C4-2B (cell line): ENCODE measurements around the gene SCAI.
A peak's percentile ranks its signal among the peaks of the same experiment; 100 is the strongest.

Source experiments
- H3K27ac ChIP-seq: fragments of 450-650 bp; 2 replicates; pipeline ENCODE4 v1.5.1; 2017
- CTCF ChIP-seq: fragments of 450-650 bp; conservative IDR thresholded peaks from 2 replicates; pipeline ENCODE4 v1.5.1; 2017; ENCODE audit warnings: mild to moderate bottlenecking
- ZFX ChIP-seq: fragments of 450-650 bp; IDR thresholded peaks from 2 replicates; pipeline ENCODE4 v1.6.1; 2017

Gene SCAI

GRCh38 chr9:124947727-124948391 is 195.5 kb downstream of the SCAI start:
- no peak overlapping the region for H3K27ac ChIP-seq
- TF ChIP-seq ZFX (no peak), CTCF (no peak)

GRCh38 chr9:124946167-124946566 is 197.2 kb downstream of the SCAI start:
- no peak overlapping the region for H3K27ac ChIP-seq
- TF ChIP-seq ZFX, result no peak
- no peak for TF ChIP-seq CTCF

GRCh38 chr9:124941679-124942561 is 201.4 kb downstream of the SCAI start:
- H3K27ac ChIP-seq, result peak overlapping the region; percentile 88
- TF ChIP-seq ZFX, result no peak
- no peak for TF ChIP-seq CTCF

- TF ChIP-seq ZFX (peak; percentile 92), CTCF (no peak)
- H3K27ac ChIP-seq, result peak within 1 kb of the TSS; percentile 88
Observed at GRCh38 chr9:124940894-124941678, 202.2 kb downstream of the SCAI start, which contains the start of gene GOLGA1. Gene GOLGA1, minus strand, starts transcription at chr9:124941083. Its CDS starts 2,372 bp downstream, at chr9:124938711.

GRCh38 chr9:124940521-124940893 is 202.8 kb downstream of the SCAI start:
- TF ChIP-seq ZFX, result no peak; the same call in 1 of the 2 replicates
- no peak for TF ChIP-seq CTCF
- peak overlapping the region; percentile 88 for H3K27ac ChIP-seq

- TF ChIP-seq ZFX (no peak), CTCF (no peak)
- peak overlapping the region; percentile 88 for H3K27ac ChIP-seq
Observed at GRCh38 chr9:124939944-124940343, 203.4 kb downstream of the SCAI start.
